Measurements from ENCODE around the gene PPM1H.

DNA sequence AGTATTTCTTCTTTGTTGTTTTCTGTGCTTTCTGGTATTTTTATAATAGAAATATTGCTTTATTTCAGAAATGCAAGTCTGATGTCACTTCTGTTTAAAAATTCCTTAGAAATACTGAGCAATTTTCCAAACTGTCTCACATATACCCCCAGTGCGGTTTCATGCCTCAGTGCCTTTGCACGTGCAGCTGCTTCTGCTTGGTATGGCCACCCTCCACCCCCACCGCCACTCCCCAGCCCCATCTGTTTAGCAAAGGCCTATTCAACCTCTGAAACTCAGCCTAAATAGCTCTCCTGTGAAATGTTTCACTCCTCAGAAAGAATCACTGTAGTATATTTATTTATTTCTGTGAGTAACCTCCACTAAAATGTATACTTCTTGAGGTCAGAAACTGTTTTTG is 52.3 kb downstream of the PPM1H start:
- TF ChIP-seq, protein P1, sequence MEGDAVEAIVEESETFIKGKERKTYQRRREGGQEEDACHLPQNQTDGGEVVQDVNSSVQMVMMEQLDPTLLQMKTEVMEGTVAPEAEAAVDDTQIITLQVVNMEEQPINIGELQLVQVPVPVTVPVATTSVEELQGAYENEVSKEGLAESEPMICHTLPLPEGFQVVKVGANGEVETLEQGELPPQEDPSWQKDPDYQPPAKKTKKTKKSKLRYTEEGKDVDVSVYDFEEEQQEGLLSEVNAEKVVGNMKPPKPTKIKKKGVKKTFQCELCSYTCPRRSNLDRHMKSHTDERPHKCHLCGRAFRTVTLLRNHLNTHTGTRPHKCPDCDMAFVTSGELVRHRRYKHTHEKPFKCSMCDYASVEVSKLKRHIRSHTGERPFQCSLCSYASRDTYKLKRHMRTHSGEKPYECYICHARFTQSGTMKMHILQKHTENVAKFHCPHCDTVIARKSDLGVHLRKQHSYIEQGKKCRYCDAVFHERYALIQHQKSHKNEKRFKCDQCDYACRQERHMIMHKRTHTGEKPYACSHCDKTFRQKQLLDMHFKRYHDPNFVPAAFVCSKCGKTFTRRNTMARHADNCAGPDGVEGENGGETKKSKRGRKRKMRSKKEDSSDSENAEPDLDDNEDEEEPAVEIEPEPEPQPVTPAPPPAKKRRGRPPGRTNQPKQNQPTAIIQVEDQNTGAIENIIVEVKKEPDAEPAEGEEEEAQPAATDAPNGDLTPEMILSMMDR (IDR thresholded peaks at IDR 0.05): no peak
- no peak for TF ChIP-seq POLR2A (IDR thresholded peaks at IDR 0.05)

Measured in vagina (tissue), 2 donors.